SU-DHL-6 (cell line): ENCODE measurements around the gene CCDC83.

Source experiments
- CTCF ChIP-seq: fragments of 200-600 bp; sonication (generic); IDR thresholded peaks from one replicate; pipeline ENCODE4 v1.5.1; 2017; ENCODE audit warnings: antibody characterized with exemption, mild to moderate bottlenecking, low read length, moderate library complexity; ENCODE audit not compliant: insufficient read depth, poor library complexity, severe bottlenecking
- EZH2phosphoT487 ChIP-seq: fragments of 200-600 bp; sonication (generic), shearing (Covaris generic); conservative IDR thresholded peaks from 2 replicates; pipeline ENCODE4 v1.6.1; 2018; ENCODE audit warnings: mild to moderate bottlenecking, antibody characterized with exemption, low read length, moderate library complexity, mixed read lengths

DNA sequence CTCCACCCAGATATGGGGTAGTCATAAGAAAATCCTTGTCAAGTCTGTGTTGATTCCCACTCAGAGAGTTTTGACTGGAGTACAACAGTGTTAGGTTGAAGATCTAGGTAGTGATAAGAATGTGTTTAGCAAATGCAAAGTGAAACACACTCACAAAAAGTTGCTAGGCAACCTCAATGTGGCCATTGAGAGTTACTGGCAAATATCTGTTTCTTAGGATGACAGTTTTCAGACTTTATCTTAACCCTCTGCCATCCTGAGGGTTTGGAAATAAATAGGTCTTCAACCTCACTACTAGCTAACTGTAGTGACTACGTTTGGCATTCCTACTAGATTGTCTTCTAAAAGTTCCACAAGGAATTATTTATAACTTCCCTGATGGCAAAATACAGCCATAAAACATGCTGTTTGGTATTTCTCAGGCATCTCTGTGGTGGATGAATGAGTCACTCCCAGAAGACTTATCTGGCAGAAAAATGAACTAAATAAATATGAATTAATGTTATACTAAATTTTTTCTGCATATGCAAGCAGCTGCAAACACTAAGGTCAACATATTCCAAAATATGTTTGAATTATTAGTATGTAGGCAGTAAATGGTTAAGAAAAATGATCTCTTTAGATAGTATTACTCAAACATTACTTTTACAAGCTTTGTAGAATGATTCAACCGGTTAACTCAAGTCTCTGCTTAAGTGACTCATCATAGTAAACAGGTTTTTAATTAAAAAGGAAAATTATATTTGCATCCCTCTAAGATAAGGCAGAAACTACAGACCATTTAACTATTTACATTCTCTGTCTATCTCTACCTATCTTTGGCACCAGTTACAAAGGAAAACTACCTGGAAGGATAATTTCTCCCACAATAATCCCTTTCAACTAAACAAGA lies 27.2 kb upstream of the CCDC83 start:
- TF ChIP-seq CTCF (no peak), EZH2phosphoT487 (no peak)
